Testis (tissue), 3 donors: ENCODE results near the gene RTP3. TPM values are rescaled to one million over a fixed set of nuclear protein-coding genes. Genes with fewer than 3 reads are reported as not detected.

ENCODE experiments used
- DNase-seq: peaks from one replicate; pipeline ENCODE4 v3.0.0-alpha.2; 2019
- H3K27ac ChIP-seq, 2 donors: fragments of 200-600 bp; sonication (generic); one replicate each; pipeline ENCODE4 v1.5.1; 2019
- H3K27me3 ChIP-seq: fragments of 200-600 bp; sonication (generic); one replicate; pipeline ENCODE4 v1.5.1; 2019
- H3K36me3 ChIP-seq: fragments of 200-600 bp; sonication (generic); one replicate; pipeline ENCODE4 v1.5.1; 2017; ENCODE audit warnings: low read depth; ENCODE audit errors: missing control alignments
- H3K4me1 ChIP-seq: fragments of 200-600 bp; sonication (generic); one replicate; pipeline ENCODE4 v1.5.1; 2019
- H3K4me3 ChIP-seq, 2 donors: fragments of 200-600 bp; sonication (generic); one replicate each; pipeline ENCODE4 v1.5.1; 2017 to 2019
- H3K9me3 ChIP-seq: fragments of 200-600 bp; sonication (generic); one replicate; pipeline ENCODE4 v1.5.1; 2017
- POLR2A ChIP-seq: fragments of 450-650 bp; IDR thresholded peaks from one replicate; pipeline ENCODE4 v1.6.1; 2017; ENCODE audit warnings: antibody characterized with exemption, mild to moderate bottlenecking, moderate library complexity
- WGBS, 2 donors: methylation state at CpG; one replicate each; pipeline ENCODE4 v1.1.5; 2018; 5-methylcytosine and 5-hydroxymethylcytosine counted together
- intact Hi-C: fragments of 100-400 bp; cut with DNase I; formaldehyde crosslinking; loops from one replicate; pipeline ENCODE4 v1.15.1; 2023; ENCODE audit warnings: low total_unique reads
- polyA plus RNA-seq: library from polyadenylated mRNA; stranded (reverse); fragments of 350-450 nt; fragmentation: Illumina TruSeq; extraction: RNeasy Lipid Tissue Mini Kit (QIAGEN cat#74804); gene quantifications from one replicate; pipeline ENCODE4 v1.2.3, GENCODE V29; 2014; ENCODE audit warnings: low read depth, low replicate concordance; ENCODE audit not compliant: insufficient read depth
- total RNA-seq, 2 donors: library from RNA; depleted of rRNA; stranded (reverse); fragments of >200 nt; gene quantifications; one replicate each; pipeline ENCODE4 v1.2.3, GENCODE V29; 2016
- TF ChIP-seq, protein P1 (sequence below), 3 experiments: fragments of 450-650 bp in 2 of 3; fragments of 200-600 bp in 1 of 3; sonication (generic) in 1 of 3; IDR thresholded peaks; one replicate each; pipeline ENCODE4 v1.5.1; 2016 to 2019; ENCODE audit warnings: antibody characterized with exemption in 3 of 3, mild to moderate bottlenecking in 2 of 3, moderate library complexity in 1 of 3

RTP3 gene
- total and polyA plus RNA-seq, 3 donors from 2014 or later, result 0.50 to 2.0 (median 1.1) TPM

DNA sequence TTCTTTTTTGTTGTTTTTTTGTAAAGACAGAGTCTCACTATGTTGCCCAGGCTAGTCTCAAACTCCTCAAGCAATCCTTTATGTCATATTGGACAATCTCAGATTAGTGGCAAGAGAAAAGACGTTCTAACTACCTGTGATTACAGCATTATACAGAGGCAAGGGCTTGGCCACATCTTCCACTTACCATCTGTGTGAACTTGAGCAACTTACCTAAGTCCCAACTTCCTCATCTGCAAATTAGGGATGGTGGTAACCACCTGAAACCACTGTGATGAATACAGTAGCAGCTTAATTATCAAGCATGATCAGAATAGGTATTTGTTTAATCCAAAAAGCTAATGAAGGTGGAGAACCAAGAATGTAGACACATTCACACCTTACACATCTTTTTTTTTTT is 52.2 kb downstream of the RTP3 start:
- Histone ChIP-seq H3K4me3 (no peak overlapping the region), H3K27ac (no peak overlapping the region), H3K36me3 (no peaks in the 10 kb centered on the region), H3K4me1 (no peaks in the 10 kb centered on the region), H3K27me3 (no peaks in the 10 kb centered on the region), H3K9me3 (no peaks in the 10 kb centered on the region)
- TF ChIP-seq POLR2A, result no peak
- TF ChIP-seq, protein P1, sequence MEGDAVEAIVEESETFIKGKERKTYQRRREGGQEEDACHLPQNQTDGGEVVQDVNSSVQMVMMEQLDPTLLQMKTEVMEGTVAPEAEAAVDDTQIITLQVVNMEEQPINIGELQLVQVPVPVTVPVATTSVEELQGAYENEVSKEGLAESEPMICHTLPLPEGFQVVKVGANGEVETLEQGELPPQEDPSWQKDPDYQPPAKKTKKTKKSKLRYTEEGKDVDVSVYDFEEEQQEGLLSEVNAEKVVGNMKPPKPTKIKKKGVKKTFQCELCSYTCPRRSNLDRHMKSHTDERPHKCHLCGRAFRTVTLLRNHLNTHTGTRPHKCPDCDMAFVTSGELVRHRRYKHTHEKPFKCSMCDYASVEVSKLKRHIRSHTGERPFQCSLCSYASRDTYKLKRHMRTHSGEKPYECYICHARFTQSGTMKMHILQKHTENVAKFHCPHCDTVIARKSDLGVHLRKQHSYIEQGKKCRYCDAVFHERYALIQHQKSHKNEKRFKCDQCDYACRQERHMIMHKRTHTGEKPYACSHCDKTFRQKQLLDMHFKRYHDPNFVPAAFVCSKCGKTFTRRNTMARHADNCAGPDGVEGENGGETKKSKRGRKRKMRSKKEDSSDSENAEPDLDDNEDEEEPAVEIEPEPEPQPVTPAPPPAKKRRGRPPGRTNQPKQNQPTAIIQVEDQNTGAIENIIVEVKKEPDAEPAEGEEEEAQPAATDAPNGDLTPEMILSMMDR (IDR thresholded peaks at IDR 0.05), result no peak
- intact Hi-C loops, result no loop called here
- DNase-seq, result no peak
- 77 to 84% methylated on average over 1 of the region's 1 CpG for WGBS, 2 donors

Other genes with a start within 250 kb of the RTP3 start
- 1 to 10 TPM in 1 of 2 donors, not detected in 1; 1.2 TPM for gene CCR2, start 143.9 kb upstream of the RTP3 start, total RNA-seq
- gene CCR2, start 143.9 kb upstream of the RTP3 start, polyA plus RNA-seq, result 2.7 TPM
- under 1 TPM in 1 of 2 donors, not detected in 1; 0.56 TPM for gene CCR5, start 127.0 kb upstream of the RTP3 start, total RNA-seq
- gene CCR5, start 127.0 kb upstream of the RTP3 start, polyA plus RNA-seq, result 3.3 TPM
- gene CCRL2, start 90.7 kb upstream of the RTP3 start, total RNA-seq, result under 1 TPM; 0.31 to 0.87 TPM
- 1.2 TPM for gene CCRL2, start 90.7 kb upstream of the RTP3 start, polyA plus RNA-seq
- under 1 TPM; 0.31 to 0.43 TPM for gene LTF, start 33.1 kb upstream of the RTP3 start, total RNA-seq
- gene LTF, start 33.1 kb upstream of the RTP3 start, polyA plus RNA-seq, result 7.8 TPM
- under 1 TPM; 0.71 to 0.99 TPM for gene LRRC2, start 68.3 kb downstream of the RTP3 start, total RNA-seq
- 2.2 TPM for gene LRRC2, start 68.3 kb downstream of the RTP3 start, polyA plus RNA-seq
- not detected for gene FAM240A, start 114.5 kb downstream of the RTP3 start, total RNA-seq
- not detected for gene FAM240A, start 114.5 kb downstream of the RTP3 start, polyA plus RNA-seq
- gene ALS2CL, start 195.7 kb downstream of the RTP3 start, total RNA-seq, result 10 to 100 TPM in 1 of 2 donors, 1 to 10 TPM in 1; 5.4 to 11.2 TPM
- gene ALS2CL, start 195.7 kb downstream of the RTP3 start, polyA plus RNA-seq, result 4.4 TPM
- 1 to 10 TPM; 1.5 to 2.3 TPM for gene TMIE, start 203.4 kb downstream of the RTP3 start, total RNA-seq
- gene TMIE, start 203.4 kb downstream of the RTP3 start, polyA plus RNA-seq, result 1.8 TPM
- 1 to 10 TPM; 3.8 to 6.2 TPM for gene PRSS50, start 219.9 kb downstream of the RTP3 start, total RNA-seq
- 0.92 TPM for gene PRSS50, start 219.9 kb downstream of the RTP3 start, polyA plus RNA-seq